HG02610 (cell line): Measurements from ENCODE around the gene CTCFL.

Source experiments
- ATAC-seq: cut with Tn5 transposase; IDR thresholded peaks from one replicate; pipeline ENCODE4 v1.9.1; 2021; ENCODE audit warnings: mild to moderate bottlenecking, moderate library complexity; ENCODE audit not compliant: unreplicated experiment

CTCFL gene

DNA sequence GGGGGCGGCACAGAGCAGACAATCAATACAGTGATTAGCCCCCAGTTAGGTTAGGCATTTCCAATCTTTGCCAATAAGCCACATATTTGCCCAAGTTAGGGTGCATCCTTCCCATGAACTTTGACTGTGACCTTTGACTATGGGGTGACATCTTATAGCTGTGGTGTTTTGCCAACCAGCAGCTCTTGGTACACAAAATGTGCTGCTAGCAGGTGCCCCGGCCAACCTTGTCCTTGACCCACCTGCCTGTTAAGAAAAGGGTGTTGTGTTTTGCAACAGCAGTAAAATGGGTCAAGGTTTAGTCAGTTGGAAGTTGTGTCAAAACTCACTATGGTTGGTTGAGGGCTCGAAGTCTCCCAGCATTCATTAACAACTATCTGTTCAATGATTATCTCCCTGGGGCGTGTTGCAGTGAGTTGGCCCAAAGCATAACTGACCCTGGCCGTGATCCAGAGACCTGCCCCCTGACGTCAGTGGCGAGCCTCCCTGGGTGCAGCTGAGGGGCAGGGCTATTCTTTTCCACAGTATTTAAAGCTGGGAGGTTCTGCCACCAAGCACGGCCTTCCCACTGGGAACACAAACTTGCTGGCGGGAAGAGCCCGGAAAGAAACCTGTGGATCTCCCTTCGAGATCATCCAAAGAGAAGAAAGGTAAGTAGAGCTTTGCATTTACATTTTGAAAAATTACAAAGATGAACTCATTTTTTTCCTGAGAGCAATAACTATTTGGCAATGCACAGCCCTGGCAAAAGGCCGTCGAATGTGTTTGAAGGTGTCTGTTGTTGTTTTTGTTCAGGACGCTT lies 35.8 kb upstream of the CTCFL start, which contains the start of gene PCK1:
Gene PCK1 (plus strand): TSS at position 557 of the 802 bp plus-strand sequence. CDS start 302 bp downstream, outside the sequence.
- ATAC-seq = no peak

DNA sequence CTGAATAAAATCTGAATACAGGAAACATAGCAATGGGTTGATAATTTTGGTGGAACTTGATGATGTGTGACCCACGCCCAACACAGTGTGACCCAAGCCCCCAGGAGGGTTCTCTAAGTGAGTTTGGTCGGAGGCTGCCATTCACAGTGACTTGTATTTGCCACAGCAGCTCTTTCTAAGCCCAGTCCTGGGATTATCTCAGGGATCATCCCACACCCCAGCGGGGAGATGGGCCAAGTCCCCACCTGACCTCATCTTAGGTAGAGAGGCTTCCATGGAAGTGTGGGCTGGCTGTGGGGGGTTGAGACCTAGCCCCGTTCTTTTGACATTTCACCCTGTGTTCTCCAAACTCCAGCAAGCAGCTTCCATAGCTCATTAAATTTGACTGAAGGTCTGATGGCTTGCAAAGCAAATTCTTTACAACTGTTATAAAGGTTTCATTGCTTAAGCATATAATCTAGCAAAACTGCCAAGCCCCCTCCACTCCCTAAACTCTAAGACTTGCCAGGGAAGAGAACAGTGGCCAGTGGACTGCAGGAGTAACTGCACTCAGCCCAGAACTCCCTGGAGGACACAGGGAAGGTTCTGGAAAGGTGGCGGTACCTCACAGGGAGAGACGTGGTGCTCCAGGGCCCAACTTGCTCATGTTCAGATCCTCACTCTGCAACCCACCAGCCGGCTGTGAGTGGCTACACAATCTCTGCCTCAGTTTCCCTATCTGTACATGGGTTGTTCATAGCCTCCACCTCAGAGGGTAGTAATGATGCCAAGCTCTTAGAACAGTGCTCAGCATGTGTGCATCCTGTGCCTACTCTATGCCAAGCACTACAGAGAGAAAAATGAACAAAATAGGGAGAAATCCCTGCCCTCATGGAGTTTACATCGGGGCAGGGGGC lies 35.0 kb upstream of the CTCFL start:
- ATAC-seq = no peak

DNA sequence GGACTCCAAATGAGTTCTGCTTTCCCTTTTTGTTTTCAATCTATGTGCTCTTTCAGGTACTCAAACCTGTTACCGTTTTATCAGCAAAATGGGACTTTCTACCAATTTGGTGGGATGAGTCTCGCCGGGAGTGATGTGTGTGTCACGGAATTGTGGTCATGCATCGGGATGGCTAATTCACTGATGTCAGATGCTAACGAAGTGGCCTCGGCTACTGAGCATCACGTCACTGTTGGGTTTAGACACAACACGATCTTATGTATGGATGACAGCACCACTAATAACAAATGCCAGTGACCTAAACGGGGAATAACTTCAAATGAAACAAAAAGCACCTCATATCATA lies 34.3 kb upstream of the CTCFL start:
- ATAC-seq = no peak

DNA sequence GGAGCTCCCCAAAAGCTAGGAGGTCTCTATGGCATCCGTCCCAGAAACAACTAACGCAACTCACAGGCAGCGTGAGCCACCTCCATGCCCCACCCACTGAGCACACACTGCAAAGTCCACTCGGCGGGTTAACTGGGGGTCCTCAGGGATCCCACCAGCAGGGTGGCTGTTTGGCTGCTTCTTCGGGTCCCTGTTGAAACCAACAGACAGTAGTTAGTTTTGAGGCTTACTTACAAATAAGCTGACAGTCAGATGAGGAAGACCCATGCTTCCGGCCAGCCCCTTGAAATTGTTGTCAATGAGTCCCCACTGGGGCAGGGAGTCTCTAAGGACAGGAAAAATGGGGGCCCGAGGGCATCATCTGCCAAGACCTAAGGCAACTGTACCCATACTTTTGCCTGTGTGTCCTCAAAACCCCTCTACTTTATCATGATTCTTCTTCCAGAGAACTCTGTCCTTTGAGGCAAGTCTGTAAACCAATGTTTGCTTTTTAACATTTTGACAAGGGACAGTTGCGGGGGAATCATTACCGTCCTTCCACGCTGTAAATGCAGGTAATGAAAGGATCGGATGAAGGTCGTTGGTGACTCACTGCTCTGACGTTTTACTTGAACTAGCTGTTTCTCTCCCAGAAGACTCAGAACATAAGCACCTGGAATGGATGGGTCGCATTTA lies 33.8 kb upstream of the CTCFL start:
- no peak for ATAC-seq

DNA sequence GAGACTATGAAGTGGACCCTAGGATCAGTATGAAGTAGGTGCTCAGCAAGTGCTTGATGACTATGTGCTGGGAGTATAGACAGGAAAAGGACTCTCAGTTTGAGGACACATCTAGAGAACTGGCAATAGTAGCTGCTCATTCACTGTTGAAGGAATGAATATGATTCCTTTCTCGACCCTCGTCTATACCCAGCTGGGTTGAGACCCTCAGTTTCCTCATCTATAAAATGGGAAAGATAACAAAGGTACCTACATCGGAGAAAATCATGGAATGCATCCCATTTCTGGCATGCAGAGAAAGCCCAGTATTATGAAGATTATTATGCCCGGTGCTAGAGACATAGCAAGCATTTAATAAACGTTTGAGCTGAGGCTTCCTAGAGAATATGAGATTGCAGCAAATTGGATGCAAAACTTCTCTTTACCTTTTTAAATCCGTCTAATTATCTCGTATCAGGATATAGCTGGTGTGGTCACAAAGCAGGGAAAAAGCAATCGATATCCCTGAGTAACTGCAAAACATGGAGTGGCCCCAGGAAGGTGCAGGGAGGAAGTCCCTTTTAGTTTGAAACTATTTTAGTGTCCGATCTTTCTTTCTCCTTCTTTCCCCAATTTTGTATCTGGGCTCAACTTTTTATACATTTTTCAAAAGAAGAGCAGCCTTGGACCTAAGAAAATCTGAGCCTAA lies 33.1 kb upstream of the CTCFL start:
- no peak for ATAC-seq

DNA sequence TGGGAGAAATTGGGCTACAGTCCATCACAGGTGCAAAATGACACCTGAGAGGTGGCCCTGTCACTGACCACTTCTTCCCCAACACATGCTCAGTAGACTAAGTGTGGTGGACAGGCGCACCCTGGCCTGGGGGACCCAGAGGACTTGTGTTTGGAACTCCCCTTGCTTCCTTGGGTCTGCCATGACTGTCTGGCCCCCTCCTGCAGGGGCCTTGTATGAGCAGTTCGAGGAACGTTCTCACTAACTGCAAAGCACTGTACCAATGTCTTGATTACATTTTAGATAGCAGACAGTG lies 32.0 kb upstream of the CTCFL start:
- ATAC-seq = no peak

DNA sequence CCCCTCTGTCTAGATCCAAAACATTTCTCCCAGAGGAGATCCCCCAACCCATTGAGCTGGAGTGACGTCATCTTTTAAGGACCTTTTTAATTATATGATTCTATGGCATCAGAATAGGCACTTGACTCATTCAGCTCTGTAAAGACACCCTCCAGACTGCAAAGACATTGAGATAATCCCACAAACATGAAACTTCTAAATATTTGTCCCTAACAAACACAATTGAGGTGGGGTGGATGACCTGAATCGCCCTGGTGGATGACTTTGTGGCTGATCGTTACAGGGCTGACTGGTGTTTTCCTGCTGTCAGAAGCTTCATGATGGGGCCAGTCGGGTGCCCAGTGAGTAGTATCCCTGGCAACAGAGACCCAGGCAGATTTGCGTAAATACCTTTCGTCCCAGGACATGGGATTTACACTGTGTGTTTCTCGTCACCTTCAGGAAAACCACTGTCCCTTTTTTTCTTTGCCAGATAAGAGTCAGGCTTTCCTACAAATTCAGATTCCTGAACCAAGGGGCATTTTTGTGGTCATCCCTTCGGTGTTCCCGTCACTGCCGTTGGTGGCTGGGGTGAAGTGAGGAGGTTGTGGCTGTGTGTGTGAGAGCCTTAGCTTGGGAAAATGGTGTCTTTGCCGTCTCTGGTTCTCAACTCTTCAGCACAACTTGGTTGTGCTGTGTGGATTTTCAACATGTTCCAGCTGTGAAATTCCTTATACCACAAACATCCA lies 30.7 kb upstream of the CTCFL start:
- no peak for ATAC-seq

DNA sequence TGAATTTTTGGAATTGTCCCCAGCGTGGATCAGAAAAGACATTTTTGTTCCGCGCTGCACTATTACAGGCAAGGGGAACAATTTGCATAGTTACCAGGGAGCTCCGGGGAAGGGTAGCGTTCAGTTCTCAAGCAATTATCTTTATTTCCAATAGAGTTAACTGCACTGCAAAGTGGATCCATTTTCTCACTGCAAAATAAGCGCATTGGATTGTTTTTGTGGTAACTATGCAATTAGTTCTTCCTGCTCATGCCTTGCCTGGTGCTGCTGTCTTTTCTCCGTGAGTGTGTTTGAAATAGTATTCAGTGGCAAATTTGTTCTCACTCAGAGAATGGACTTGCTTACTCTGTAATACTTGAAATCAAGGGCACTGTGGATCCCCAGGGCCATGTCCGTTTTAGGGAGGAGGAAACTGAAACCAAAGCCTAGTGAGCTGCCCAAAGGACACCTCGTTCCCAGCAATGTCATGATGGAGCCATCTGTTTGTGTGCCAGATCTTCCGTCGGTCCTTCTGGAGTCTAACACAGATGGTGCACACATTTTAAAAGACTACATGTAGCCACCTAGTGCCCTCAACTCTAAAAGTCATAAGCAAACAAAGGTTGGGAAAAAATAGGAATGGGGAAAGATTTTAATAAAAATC lies 28.6 kb upstream of the CTCFL start:
- no peak for ATAC-seq

DNA sequence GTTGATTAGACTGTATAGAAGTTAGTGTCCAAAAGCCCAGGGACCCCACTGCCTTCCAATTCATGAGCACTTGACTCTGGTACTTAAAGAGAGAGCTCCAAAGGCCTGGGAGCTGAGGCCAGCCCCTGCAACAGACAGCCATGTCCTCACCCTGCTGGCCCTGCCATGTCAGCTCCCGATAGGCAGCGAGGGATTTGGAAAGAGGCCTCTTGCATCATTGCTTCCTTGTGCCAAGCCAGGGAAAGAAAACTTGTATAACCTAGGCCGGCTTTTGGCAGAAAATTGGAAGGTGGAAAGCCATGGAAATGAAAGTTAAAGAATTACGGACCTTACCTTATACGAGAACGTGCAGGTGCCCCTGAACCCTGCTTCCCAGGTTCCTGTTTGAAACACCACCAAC lies 27.5 kb upstream of the CTCFL start:
- ATAC-seq = no peak

DNA sequence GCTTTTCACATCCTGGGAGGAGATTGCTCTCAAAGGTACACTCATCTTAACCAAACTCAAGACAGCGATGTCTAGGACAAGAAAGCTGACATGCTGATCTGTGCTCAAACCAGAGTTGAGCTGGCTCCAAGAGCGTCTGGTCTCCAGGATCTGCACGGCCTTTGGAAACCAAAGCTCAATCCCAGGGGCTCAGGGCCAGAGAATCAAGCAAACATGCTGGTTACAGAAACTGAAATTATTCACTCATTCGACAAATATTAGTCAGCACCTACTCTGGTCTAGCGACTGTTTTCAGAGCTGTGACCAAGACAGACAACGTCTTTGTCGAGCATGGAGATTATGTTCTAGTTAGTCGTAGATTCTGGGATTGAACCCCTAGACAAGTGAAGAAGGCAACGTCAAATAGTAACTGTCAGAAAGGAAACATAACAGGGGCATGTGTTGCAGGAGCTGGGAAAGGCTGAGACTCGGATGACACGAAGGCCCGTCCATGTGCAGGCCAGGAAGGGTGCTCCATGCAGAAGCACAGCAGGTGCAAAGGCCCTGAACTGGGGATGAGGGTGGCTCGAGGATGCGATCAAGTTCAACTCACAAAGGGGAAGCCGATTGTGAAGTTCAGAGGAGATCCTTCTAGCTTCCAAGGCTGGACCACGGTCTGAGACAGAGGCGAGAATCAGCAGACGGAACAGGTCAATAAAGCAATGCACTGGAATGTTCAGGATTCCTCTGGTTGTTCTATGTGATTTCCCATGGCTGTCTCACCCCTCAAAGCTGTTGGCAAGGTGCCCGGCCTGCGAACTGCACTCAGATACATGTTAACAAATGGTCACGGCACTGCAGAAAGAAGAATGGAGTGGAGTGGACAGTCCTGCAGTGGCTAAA lies 23.5 kb upstream of the CTCFL start:
- no peak for ATAC-seq

DNA sequence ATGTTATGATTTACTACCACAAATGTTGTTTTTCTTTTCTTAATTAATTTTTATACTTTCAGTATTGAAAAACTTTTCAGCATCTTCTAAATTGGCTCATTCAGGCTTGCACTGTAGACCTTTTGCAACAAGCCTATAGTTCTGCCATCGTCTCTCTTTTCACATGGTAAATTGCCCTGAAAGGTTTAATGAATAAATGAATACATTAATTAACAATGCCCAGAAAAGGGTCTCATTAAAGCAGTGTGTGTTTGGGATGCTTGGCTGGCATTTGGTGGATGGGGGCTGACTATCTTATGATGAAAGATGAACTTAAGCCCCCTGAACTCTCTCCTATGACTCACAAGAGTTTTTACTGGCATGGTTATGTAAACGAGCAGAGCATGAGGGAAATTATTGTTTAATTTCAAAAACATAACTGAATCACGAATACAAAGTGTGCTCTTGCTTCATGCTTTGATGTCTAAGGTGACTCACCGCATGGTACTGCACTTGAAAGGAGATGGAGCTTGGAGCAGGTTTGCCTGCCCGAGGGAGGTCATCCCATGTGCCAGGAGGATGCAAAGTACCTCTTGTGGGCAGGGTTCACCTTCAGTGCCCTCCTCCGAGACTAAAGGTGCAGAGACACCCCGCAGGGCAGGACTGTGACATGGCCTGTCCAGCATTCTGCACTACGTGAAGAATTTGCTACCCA lies 22.2 kb upstream of the CTCFL start:
- no peak for ATAC-seq

DNA sequence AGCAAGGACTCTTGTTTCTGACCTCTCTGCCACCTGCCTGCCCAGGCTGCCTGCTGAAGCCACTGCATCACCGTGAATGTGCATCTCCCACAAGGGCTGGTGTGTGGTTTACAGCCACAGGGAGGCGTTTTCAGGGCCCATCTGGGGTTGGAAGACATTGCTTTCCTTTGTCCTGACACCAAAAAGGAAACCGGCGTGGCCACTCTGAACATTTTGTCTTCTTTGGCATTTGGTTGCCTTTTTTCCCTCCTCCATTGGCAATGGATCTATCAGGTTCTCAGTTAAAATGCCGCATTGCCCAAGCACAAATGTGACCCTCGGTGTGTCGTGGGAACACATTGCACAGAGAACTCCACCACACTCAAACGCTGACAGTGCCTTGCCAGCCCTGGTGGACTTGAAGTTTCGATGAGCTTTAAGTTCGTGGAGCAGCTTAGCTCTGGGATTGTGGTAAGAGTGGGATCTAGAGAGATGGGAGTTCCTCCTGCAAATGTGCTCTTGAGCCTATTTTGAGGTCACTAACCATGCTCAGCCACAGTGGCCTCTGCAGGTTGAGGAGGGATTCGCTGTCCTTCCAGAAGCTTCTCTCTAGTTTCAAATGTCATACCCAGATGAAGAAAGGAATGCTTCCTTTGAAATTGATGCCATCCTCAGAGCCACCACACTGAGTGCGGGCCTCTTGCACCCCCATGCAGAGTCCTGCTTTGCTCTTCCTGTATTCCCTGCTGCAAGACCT lies 21.2 kb upstream of the CTCFL start:
- ATAC-seq = no peak

DNA sequence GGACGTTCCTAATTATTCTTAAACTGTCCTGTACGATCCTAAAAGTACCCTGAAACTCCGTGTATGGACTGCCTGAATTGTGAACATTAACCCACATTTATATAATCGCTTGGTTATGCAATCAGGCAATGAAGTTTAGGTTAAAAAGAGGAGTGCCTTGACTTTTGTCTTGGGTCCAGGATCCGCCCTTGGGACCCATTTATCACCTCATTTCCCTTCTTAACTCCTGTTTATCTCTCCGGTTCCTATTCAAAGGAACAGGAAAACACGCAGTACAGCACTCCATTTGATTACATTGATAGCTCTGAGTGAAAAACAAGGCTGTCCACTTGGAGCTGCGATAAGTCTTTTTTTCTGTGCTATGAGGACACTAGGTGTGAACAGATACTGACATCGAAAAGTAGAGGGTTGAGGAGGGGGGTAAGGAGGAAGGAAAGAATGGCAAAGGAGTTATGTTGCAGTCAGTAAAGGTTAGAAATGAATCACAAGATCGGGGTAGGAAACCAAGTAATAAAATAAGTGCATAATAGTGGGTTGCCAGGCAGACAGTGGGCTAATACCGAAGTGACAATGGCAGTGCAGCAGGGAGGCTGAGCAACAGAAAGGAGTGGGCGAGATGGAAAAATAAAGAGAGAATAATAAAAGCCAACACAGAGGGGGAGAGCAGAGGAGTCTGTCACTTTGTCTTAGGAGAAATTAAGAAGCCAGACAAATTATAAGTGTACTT lies 20.1 kb upstream of the CTCFL start:
- ATAC-seq = no peak

DNA sequence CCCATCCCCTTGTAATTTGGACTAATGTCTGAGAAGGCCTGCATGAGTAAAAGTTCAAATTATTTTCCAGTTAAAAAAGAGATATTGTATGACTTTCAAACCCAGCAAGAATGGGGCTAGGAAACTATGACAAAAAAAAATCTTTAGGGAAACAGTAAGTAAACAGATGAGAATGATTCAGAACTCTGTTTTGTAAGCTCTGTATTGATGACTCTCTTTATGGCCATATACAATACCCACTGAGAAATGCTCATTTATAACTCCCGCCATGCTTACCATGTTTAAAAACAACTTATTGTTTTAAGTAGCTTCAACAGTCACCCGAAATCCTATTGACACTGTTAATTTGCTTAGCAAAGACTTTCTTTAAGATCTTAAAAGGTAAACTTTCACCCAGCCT lies 18.8 kb upstream of the CTCFL start:
- no peak for ATAC-seq

DNA sequence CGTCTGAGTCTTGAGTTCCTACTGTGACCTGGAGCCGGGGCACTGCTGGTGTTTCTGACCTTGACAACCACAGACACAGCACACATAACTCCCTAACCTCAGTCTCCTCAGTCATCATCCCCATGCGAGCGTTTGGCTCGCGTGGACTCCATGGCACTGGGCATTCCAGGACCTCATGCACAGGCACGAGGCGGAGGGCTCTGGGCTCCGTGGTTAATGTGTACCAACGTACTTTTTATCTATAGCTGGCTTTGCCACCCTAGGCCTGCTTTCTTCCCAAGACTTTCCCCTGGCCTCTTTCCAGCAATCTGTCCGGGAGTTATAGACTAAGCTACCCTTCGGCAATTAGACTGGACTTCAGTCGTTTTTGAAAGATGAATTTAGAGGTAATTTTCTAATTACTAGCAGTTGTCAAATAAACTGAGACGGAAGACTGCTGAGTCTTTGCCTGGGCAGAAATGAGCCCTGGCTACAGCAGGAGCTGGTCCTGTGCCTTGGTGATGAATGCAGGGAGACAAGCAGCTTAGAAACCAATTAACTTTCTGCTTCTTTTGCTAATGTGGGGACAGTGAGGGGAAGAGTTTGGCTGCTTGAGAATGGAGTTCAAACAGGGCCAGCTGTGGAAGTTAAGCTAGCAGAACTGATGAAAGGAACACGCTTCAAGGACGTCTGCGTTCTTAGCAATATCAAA lies 16.1 kb upstream of the CTCFL start:
- no peak for ATAC-seq

DNA sequence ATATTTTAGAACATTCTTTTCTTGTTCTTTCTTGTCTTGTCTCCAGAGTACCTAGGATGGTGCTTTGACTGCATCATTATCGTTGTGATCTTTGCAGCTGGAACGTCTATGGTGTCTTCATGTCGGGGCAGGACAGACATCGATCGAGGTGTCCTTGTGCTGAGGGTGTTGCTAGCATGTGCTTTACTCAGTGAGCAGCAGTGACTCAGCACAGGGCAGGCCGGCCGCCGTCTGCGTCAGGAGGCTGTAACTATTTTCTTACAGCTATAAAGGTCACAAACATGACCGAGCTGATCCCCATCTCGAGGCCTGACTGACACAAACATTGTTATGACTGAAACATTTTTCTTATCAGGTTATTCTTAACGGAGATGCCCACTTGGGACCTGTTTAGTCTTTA lies 14.9 kb upstream of the CTCFL start:
- ATAC-seq = no peak

DNA sequence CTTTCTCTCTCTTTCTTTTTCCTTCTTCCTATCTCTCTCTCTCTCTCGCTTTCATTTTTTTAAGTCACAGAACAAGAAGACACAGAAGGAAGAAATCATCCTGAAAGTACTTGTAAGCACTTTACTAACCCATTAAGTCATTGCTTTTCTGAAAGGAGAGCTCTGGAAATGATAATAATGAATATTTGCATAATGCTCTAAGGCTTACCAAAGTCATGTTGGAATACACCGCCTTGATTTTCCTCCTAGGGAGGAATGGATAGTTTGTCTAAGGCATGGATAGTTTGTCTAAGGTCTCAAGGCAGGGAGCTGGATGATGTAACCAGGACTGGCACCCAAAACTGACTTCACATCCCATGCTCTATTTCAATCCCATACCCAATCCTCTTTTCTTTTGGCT lies 12.9 kb upstream of the CTCFL start:
- no peak for ATAC-seq
